ENCODE measurements around the gene PIAS3.
"Not testable (repeated sequence)": the region's sequence is repeated elsewhere in the genome, so short reads cannot be mapped to it uniquely, and the experiment has no call there.

The PIAS3 gene

DNA sequence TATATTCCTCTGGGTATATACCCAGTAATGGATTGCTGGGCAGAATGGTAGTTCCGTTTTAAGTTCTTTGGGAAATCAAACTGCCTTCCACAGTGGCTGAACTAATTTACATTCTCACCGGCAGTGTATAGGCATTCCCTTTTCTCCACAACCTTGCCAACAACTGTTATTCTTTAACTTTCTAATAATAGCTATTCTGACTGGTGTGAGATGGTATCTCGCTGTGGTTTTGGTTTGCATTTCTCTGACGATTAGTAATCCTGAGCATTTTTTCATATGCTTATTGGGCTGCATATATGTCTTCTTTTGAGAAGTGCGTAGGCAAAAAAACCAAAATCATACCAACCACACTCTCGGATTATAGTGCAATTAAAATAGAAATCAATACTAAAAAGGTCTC is 40.8 kb downstream of the PIAS3 start:
- not testable (repeated sequence) for H3K9me3 Mint-ChIP-seq; H3K27ac Mint-ChIP-seq; H3K27me3 Mint-ChIP-seq; H3K36me3 Mint-ChIP-seq (ENCODE audit: low read depth); H3K4me3 Mint-ChIP-seq
- H3K4me1 Mint-ChIP-seq (ENCODE audit: low read depth), result peaks cover 23% of the 10 kb centered on the region

DNA sequence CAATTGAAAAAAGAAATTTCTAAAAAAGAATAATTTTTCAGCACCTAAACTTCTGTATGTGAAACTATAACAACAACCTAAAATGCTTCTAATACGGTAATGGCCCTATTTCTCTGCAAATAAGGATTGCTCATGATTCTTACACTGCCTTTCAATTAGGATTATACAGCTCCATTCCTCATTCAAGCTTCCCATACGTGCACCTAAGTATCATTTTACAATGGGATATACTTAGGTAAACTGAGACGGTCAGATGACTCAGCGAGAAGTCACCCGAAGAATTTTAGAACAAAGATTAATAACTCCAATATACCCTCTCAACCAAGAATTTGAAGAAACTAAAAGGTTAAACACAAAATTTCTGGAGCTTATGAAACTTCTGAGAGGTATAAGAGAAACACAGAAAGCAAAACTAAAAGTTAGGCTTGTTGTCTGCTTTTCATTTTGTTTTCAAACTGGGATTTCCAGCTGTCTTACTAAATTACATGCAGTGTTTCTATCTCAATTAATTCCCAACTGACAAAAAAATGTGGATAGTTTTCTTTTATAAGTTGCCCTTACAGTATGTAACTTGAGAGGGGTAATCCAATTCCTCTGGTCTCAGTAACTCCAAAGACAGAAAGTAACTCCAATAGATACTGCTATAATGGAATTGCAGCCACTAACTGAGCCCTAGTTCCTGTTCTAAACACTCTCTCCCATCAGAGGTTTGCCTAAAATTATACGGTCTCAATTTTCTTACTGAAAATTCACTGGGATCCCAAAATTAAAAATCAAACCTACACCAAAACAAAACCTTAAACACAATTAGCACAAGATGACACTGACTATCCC is 45.7 kb downstream of the PIAS3 start:
- not testable (repeated sequence) for H3K36me3 Mint-ChIP-seq (ENCODE audit: low read depth); H3K27me3 Mint-ChIP-seq; H3K9me3 Mint-ChIP-seq; H3K4me1 Mint-ChIP-seq (ENCODE audit: low read depth); H3K27ac Mint-ChIP-seq; H3K4me3 Mint-ChIP-seq

DNA sequence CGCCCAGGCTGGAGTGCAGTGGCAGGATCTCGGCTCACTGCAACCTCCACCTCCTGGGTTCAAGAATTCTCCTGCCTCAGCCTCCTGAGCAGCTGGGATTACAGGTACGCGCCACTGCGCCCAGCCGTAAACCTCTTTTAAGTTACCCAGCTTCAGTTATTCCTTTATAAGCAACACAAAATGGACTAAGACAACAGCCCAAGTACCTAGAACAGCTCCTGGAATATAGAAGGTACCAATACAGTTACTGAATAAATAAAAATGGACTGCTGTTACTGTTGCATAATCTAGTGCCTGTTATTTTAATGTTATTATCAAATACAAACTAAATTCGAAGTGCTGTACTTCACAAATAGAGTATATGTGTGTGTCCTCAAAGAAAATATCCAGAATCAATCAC is 52.0 kb downstream of the PIAS3 start:
- H3K4me3 Mint-ChIP-seq, result no peak overlapping the region
- peaks cover 33% of the 10 kb centered on the region for H3K4me1 Mint-ChIP-seq (ENCODE audit: low read depth)
- no peak overlapping the region for H3K27ac Mint-ChIP-seq
- H3K27me3 Mint-ChIP-seq, result no peaks in the 10 kb centered on the region
- H3K9me3 Mint-ChIP-seq, result no peaks in the 10 kb centered on the region
- peaks cover 6% of the 10 kb centered on the region for H3K36me3 Mint-ChIP-seq (ENCODE audit: low read depth)

DNA sequence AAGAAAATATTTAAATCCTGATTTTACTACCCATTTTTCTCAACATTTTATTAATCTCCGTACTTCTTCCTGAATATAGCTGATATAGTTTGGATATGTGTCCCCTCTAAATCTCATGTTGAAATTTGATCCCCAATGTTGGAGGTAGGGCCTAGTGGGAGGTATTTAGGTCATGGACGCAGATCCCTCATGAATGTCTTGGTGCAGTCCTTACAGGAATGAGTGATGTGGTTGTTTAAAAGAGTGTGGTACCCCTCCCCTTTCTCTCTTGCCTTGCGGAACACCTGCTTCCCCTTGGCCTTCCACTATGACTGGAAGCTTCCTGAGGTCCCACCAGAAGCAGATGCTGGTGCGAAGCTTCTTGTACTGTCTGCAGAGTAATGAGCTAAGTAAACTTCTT is 52.5 kb downstream of the PIAS3 start:
- no peaks in the 10 kb centered on the region for H3K27me3 Mint-ChIP-seq
- H3K9me3 Mint-ChIP-seq, result no peaks in the 10 kb centered on the region
- no peak overlapping the region for H3K4me3 Mint-ChIP-seq
- H3K36me3 Mint-ChIP-seq (ENCODE audit: low read depth), result peaks cover 6% of the 10 kb centered on the region
- H3K27ac Mint-ChIP-seq, result no peak overlapping the region
- H3K4me1 Mint-ChIP-seq (ENCODE audit: low read depth), result peaks cover 36% of the 10 kb centered on the region

DNA sequence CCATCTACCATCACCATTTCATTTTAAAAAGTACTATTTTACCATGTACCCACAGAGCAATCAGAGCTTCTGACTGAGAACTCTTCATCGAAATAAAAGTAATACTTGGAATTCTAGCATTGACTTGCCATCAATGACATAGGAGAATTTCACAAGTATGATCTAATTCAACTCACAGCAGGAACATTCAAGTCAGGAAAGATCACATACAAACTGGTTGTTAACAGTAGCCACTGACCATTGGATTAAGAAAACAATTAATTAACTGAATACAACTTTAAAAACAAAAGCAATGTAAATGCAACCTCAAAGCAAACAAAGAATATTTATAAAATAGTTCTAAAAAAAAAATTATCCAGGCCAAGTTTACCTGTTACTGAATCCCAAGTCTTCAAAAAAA is 53.8 kb downstream of the PIAS3 start:
- Mint-ChIP-seq H3K4me3 (no peak overlapping the region), H3K4me1 (ENCODE audit: low read depth) (peaks cover 44% of the 10 kb centered on the region), H3K27ac (no peak overlapping the region), H3K36me3 (ENCODE audit: low read depth) (peaks cover 6% of the 10 kb centered on the region), H3K9me3 (no peaks in the 10 kb centered on the region), H3K27me3 (no peaks in the 10 kb centered on the region)

DNA sequence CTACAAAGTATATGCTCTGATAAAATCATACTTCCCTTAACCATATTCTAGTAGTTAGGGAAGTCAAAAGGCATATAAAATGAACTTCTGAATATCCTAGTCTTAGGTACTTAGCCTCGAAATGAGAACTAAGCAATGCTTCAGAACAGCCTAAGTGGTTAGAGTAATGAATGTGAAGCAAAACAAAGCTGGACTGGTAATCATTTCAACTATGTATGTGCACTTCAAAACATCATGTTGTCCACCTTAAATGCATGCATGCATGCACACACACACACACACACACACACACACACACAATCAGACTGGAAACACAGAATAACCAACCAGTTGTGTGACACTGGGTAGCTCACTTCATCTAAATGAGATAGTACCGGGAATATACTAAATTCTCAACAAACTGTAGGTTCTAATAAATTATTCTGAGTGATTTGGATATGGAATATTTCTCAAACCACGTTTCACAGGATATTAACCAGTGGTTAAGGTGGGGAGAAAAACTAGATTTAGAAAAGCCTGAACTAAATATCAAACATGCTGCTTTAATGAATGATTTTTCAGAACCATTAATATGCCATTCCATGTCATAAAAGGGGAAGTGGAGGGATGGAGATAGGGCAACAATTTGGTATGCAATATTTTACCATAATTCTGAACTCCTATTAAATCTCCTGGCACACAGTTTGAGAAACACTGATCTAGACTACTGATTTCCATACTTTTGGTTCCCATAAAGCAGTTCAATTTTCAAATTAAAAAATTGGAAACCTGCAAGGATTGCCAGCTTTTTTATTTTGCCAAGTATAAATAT is 54.4 kb downstream of the PIAS3 start:
- Mint-ChIP-seq H3K27me3 (no peaks in the 10 kb centered on the region), H3K27ac (no peak overlapping the region), H3K4me1 (ENCODE audit: low read depth) (peaks cover 49% of the 10 kb centered on the region), H3K9me3 (no peaks in the 10 kb centered on the region), H3K4me3 (no peak overlapping the region), H3K36me3 (ENCODE audit: low read depth) (peaks cover 12% of the 10 kb centered on the region)

DNA sequence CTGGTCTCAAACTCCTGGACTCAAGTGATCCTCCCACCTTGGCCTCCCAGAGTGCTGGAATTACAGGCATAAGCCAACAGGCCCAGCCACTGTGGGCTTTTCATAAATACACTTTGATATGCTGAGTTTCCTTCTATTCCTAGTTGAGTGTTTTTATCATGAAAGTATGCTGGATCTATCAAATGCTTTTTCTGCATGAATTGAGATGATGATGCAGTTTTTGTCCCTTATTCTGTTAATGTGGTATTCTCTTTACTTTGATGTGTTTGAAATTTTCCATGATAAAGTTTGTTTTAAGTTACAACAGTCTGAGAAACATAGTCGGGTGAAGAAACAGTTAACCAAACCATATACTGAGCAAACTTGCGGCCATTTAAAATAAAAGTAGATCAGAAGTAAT is 59.1 kb downstream of the PIAS3 start:
- H3K36me3 Mint-ChIP-seq (ENCODE audit: low read depth), result peaks cover 48% of the 10 kb centered on the region

More for the DNA sequence above, 59.1 kb downstream of the PIAS3 start:
- no peaks in the 10 kb centered on the region for H3K27me3 Mint-ChIP-seq
- no peak overlapping the region for H3K27ac Mint-ChIP-seq
- H3K9me3 Mint-ChIP-seq, result peaks cover 13% of the 10 kb centered on the region
- H3K4me3 Mint-ChIP-seq, result no peak overlapping the region
- H3K4me1 Mint-ChIP-seq (ENCODE audit: low read depth), result peaks cover 37% of the 10 kb centered on the region
